ENCODE results near the gene PLXNA1.

Gene PLXNA1

DNA sequence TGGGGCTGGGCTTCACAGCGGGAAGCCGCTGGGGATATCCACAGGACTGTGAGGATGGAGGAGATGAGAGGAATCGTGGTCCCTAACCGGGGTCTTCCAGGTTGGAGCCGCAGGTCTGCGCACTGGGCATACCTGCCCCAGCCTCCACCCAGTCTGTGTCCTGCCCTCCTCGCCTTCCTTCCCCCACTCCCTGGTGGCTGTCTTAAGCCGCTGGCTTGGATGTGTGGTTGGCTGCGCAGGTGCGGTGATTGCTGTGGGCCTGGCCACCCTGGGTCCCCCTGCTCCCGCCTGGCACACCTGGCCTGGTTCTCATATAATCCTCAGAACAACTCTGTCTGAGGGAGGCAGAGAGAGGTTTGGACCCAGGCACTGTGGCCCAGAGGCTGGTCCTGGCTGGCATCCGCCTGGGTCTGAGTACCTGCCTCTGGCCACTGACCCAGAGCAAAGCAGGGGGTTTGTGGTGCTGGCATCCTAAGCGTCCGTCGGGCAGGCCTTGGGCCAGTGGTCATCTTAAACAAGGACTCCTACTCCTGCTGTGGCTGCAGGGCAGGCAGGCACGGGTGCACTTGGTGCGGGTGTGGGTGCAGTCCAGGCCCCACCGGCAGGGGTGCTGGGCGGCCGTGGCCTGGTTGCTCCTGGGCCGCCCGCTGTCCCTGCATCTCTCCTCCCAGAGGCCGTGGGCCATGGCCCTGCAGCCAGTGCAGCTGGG lies 18.7 kb downstream of the PLXNA1 start:
- no peak for DNase-seq (ENCODE audit: low read depth, low spot score)

- DNase-seq (ENCODE audit: low read depth, low spot score), result no peak
These were observed 19.6 kb downstream of the PLXNA1 start for GRCh38 chr3:127002195-127003174.

GRCh38 chr3:127003175-127003555 lies 20.2 kb downstream of the PLXNA1 start:
- DNase-seq (ENCODE audit: low read depth, low spot score), result no peak

GRCh38 chr3:127003601-127004280 lies 20.8 kb downstream of the PLXNA1 start:
- DNase-seq (ENCODE audit: low read depth, low spot score), result no peak

DNA sequence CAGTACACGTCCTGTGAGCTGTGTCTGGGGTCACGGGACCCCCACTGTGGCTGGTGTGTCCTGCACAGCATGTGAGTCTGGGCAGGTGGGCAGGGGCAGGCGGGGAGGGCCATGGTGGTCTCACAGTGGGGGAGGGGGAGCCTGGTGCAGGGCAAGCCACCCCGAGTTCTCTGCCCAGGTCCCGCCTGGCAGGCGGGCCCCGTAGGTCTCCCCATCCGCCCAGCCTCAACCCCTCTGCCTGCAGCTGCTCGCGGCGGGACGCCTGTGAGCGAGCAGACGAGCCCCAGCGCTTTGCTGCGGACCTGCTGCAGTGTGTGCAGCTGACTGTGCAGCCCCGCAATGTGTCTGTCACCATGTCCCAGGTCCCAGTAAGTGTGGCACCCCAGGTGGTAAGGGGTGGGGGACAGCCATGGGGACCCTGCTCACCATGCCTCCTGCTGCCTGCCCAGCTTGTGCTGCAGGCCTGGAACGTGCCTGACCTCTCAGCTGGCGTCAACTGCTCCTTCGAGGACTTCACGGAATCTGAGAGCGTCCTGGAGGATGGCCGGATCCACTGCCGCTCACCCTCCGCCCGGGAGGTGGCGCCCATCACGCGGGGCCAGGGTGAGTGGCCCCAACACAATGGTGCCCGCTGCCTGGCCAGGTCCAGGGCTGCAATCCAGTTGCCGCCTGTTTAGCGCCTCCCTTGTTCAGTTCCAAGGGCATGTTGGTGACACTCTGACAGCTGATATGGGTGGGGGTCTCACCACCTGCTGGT lies 21.9 kb downstream of the PLXNA1 start:
- no peak for DNase-seq (ENCODE audit: low read depth, low spot score)

- no peak for DNase-seq (ENCODE audit: low read depth, low spot score)
These were observed 23.1 kb downstream of the PLXNA1 start for GRCh38 chr3:127005864-127006500.

- no peak for DNase-seq (ENCODE audit: low read depth, low spot score)
These were observed 24.0 kb downstream of the PLXNA1 start for GRCh38 chr3:127006781-127007436.

DNA sequence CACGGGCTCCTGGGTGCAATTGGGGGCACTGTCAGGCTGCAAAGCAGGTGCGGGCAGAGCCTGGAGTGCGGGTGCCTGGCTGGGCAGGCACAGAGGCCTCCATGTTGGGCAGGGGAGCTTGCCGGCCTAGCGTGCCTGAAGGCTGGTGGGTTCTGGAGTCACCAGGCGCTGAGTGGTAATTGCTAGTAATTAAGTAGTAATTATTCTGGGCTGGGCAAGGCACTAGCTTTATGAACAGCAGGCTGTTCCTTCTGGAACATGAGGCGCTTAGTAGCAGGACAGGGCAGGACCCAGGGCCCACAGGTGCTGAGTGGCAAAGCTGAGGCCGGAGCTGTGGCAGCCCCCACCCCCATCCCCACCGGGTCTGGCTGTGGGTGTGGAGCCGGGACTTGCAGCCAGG lies 25.3 kb downstream of the PLXNA1 start:
- no peak for DNase-seq (ENCODE audit: low read depth, low spot score)

- DNase-seq (ENCODE audit: low read depth, low spot score), result no peak
These were observed 26.6 kb downstream of the PLXNA1 start for GRCh38 chr3:127009531-127009930.

DNA sequence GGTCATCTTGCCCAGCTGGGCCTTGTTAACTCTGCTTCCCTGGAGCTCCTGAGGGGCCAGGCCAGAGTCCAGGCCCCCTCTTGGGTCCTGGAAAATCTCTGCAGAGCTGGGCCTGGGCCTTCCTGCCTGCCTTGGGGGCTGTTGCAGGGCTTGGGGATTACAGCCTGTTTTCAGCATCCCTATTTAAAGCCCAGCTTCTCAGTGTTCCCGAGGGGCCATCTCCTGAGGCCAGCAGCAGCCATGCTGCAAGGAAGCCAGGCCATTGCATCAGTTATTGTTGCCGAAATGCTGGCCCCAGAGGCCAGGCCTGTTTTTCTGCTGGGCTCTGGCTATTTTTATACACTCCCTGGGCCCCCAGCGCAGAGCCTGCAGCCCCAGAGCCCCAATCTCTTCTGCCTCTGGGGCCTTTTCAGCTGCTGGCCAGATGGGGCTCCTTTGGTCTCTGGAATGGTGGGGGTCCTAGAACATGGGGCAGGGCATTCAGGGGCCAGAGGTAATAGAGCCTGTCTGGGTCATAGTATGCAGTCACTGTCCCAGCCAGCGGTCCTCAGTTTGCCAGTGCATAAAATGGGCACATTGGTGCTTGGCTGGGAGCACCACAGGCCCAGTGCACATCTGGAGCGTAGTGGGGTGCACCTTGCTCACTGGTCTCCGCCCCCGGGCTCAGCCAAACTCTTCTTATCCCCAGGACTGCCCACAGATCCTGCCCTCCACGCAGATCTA lies 28.5 kb downstream of the PLXNA1 start:
- DNase-seq (ENCODE audit: low read depth, low spot score), result no peak

GRCh38 chr3:127012091-127012490 lies 29.2 kb downstream of the PLXNA1 start:
- DNase-seq (ENCODE audit: low read depth, low spot score), result no peak

DNA sequence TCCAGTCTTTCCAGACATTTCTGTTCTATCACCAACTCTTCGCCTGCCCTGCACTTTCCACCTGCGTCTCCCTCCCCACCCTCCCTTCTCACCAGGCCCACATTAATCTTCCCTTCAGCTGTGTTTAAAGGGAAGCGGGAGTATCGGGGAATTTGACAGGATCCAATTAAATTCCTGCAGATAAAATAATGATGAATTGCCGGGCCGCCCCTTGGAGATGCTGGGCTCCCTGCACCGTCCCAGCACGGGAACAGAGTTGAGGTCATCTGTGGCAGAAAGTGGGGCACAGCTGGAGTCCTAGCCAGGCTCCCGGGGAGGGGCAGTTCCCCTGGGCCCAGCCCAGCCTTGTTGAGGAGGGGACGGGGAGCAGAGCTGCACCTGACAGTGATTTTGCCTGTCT lies 30.3 kb downstream of the PLXNA1 start:
- no peak for DNase-seq (ENCODE audit: low read depth, low spot score)

- no peak for DNase-seq (ENCODE audit: low read depth, low spot score)
These were observed 31.0 kb downstream of the PLXNA1 start for GRCh38 chr3:127013758-127014535.

GRCh38 chr3:127014536-127015281 lies 31.8 kb downstream of the PLXNA1 start:
- DNase-seq (ENCODE audit: low read depth, low spot score), result no peak

DNA sequence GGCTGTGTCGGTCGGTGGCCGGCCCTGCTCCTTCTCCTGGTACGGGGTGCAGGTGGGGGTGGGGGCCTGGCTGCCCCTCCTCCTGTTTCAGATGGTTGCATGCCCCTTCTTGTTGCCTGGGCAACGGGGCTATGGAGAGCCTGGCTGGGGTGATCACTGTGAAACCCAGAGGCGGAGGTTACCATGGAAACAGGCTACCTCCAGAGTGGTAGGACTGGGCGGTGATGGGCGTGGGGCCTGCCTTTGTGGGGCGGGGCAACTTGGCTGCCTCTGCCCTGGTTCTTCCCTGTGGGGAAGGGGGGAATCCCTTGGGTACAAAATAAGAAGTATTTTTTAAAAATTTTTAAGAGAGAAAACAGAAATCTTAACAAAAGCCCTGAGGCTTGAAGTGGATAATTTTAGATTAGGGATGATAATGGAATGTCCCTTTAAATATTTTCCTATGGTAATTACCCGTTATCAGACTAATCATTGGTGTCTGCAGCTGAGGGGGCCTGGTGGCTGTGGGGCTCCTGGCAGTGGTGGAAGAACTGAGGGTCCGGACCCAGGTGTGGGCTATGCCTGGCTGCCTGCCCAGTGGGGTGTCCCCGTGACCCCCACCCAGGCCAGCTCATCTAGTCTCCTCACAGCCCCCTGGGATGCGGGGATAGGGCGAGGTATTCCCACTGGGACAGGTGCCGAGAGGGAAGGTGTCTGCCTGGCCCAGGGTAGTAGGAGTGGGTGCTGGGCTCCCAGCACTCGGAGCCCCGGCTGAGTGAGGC lies 32.5 kb downstream of the PLXNA1 start:
- no peak for DNase-seq (ENCODE audit: low read depth, low spot score)

GRCh38 chr3:127016043-127016343 lies 33.1 kb downstream of the PLXNA1 start:
- DNase-seq (ENCODE audit: low read depth, low spot score), result no peak

- no peak for DNase-seq (ENCODE audit: low read depth, low spot score)
These were observed 33.5 kb downstream of the PLXNA1 start for GRCh38 chr3:127016461-127016860.

DNA sequence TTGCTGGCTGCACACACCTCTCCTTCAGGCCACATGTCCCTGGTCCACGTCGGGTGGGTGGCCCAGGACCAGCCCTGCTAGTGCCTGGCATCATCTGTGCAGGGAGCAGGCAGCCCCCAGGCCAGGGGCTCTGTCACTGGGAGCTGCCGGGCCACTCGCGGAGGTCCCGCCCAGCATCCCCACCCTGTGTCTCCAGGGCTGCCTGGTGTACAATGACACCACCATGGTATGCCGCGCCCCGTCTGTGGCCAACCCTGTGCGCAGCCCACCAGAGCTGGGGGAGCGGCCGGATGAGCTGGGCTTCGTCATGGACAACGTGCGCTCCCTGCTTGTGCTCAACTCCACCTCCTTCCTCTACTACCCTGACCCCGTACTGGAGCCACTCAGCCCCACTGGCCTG lies 34.3 kb downstream of the PLXNA1 start:
- DNase-seq (ENCODE audit: low read depth, low spot score), result no peak

Data from activated CD4-positive, CD25-positive, alpha-beta regulatory T cell treated with anti-CD3 and anti-CD28 coated beads, Interleukin-2, amount 50 U/mL, for 16 hours (primary cell).